SK-N-SH treated with all-trans-retinoic acid at 6 μM for 48 hours (cell line): ENCODE results near the gene TEX29.

Experiments used
- BACH2 ChIP-seq: fragments of 250-450 bp; sonication (Bioruptor Pico); IDR thresholded peaks from 2 replicates; pipeline ENCODE4 v1.9.0; 2021; ENCODE audit warnings: mild to moderate bottlenecking, borderline replicate concordance
- OSR1 ChIP-seq: fragments of 250-450 bp; sonication (Bioruptor Pico); IDR thresholded peaks from 2 replicates; pipeline ENCODE4 v1.8.0; 2022; ENCODE audit warnings: moderate library complexity, mild to moderate bottlenecking, inconsistent platforms
- PATZ1 ChIP-seq: fragments of 250-450 bp; sonication (Bioruptor Pico); IDR thresholded peaks from 2 replicates; pipeline ENCODE4 v1.8.0; 2020; ENCODE audit warnings: mild to moderate bottlenecking, moderate library complexity, borderline replicate concordance
- ZNF70 ChIP-seq: fragments of 450-650 bp; formaldehyde crosslinking; IDR thresholded peaks from 2 replicates; pipeline ENCODE4 v1.5.0; 2020; ENCODE audit warnings: mild to moderate bottlenecking, moderate library complexity
- ZNF8 ChIP-seq: fragments of 450-650 bp; formaldehyde crosslinking; IDR thresholded peaks from 2 replicates; pipeline ENCODE4 v1.5.0; 2020; ENCODE audit warnings: mild to moderate bottlenecking, moderate library complexity

DNA sequence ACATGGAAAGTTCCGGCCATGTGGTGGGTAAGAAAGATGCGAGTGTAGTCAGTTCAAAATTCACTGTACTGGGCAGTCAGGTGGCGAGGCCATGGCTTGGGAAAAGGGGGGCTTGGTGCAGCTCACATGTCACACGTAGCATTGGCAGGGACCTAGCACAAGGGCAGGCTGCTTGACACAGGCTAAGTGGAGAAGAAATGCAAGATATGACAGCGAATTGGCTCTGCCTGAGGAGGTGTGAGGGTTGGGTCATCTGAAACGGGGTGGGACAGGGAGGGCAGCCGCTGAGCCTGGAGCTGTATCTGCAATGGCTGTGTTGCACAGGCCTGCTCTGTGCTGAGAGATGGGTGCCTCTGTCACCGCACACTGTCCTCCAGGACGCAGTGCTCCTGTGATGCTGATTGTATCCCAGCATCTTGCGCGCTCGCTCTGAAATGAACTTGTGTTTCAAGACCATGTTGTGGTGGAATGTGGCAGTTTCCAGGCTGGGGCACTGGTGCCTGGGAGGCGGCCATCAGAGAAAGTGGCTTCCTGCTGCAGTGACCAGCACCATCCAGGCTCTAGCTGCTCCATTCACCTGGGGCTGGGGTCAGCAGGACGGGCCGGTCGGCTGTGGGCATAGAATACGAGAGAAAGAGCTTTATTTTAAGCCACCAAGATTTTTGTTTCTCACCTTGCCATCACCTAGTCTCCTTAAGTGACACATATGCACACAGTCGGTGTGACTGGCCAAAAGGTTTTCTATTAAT lies 70.3 kb downstream of the TEX29 start:
- TF ChIP-seq ZNF70 (CRISPR knock-in tag) (no peak), ZNF8 (CRISPR knock-in tag) (no peak), PATZ1 (no peak), OSR1 (CRISPR knock-in tag) (no peak), BACH2 (CRISPR knock-in tag) (no peak)
